Activated CD8-positive, alpha-beta T cell treated with anti-CD3 and anti-CD28 coated beads for 36 hours (primary cell): ENCODE results near the gene IST1. TPM values are rescaled to one million over a fixed set of nuclear protein-coding genes. Genes with fewer than 3 reads are reported as not detected.

ENCODE experiments used
- ATAC-seq: fragments of 200-7000 bp; cut with Tn5 transposase; one replicate; pipeline ENCODE4 v1.10.0; 2021; ENCODE audit warnings: mild to moderate bottlenecking, moderate library complexity
- CTCF ChIA-PET: fragments of 350-600 bp; sonication (Branson Sonifier 250); formaldehyde crosslinking; loops from one replicate; lab custom pipeline; 2021; ENCODE audit warnings: antibody characterized with exemption; lab: Charles Lee
- POLR2A ChIA-PET: fragments of 350-600 bp; sonication (Branson Sonifier 250); formaldehyde crosslinking; loops from one replicate; lab custom pipeline; 2021; ENCODE audit warnings: antibody characterized with exemption; lab: Charles Lee
- DNase-seq: peaks from one replicate; pipeline ENCODE4 v3.0.0-alpha.2; 2020
- H3K27ac Mint-ChIP-seq: one replicate; pipeline ENCODE4 v1.8.0; 2021; ENCODE audit warnings: mild to moderate bottlenecking, mixed read lengths
- H3K27me3 Mint-ChIP-seq: one replicate; pipeline ENCODE4 v1.8.0; 2021; ENCODE audit warnings: mixed read lengths
- H3K36me3 Mint-ChIP-seq: one replicate; pipeline ENCODE4 v1.8.0; 2021; ENCODE audit warnings: low read depth, mixed read lengths
- H3K4me1 Mint-ChIP-seq: one replicate; pipeline ENCODE4 v1.8.0; 2021; ENCODE audit warnings: low read depth, mixed read lengths
- H3K4me3 Mint-ChIP-seq: one replicate; pipeline ENCODE4 v1.8.0; 2021; ENCODE audit warnings: mild to moderate bottlenecking, moderate library complexity, mixed read lengths
- H3K9me3 Mint-ChIP-seq: one replicate; pipeline ENCODE4 v1.8.0; 2021; ENCODE audit warnings: mixed read lengths
- intact Hi-C: fragments of 100-400 bp; cut with micrococcal nuclease; formaldehyde crosslinking; loops from one replicate; pipeline ENCODE4 v1.10.0; 2022
- total RNA-seq, 2 experiments: library from RNA; stranded (reverse); gene quantifications; one replicate each; pipeline ENCODE4 v1.2.3, GENCODE V29; 2021
- TF ChIP-seq, protein P1 (sequence below): fragments of 200-600 bp; IDR thresholded peaks from one replicate; pipeline ENCODE4 v1.8.0; 2022; ENCODE audit warnings: antibody characterized with exemption, mild to moderate bottlenecking

IST1 gene
- total RNA-seq, 2 experiments from 2014 or later: 157 to 175 TPM

DNA sequence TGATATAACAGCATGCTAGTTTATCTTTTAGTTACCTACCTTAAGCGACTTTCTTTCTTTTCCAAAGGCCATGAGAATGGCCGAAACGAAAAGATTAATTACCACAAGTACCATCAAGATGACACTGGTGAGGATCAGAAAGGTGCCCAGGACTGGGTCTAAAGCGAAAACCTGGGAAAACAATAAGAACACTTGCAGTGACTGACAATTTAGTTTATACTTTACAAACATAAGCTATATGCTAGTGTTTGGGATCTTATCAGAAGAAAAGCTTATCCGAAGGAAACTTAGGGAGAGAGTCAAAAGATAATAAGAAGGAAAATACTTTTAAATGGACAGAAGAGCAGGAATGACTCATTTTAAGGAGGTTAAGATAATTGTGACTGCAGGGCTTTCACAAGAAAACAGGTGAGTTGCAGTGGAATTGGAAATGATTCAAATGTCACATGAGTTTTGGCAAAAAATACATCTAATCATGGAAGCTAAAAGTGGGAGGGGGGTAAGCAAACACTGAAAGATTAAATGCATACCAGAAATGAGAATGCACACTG is 34.8 kb downstream of the IST1 start:
- intact Hi-C loops: no loop called here
- Mint-ChIP-seq H3K4me3 (no peak overlapping the region), H3K9me3 (no peaks in the 10 kb centered on the region), H3K27ac (peak overlapping the region; percentile 16), H3K36me3 (peaks cover 32% of the 10 kb centered on the region), H3K27me3 (no peaks in the 10 kb centered on the region), H3K4me1 (peaks cover 14% of the 10 kb centered on the region)
- TF ChIP-seq, protein P1, sequence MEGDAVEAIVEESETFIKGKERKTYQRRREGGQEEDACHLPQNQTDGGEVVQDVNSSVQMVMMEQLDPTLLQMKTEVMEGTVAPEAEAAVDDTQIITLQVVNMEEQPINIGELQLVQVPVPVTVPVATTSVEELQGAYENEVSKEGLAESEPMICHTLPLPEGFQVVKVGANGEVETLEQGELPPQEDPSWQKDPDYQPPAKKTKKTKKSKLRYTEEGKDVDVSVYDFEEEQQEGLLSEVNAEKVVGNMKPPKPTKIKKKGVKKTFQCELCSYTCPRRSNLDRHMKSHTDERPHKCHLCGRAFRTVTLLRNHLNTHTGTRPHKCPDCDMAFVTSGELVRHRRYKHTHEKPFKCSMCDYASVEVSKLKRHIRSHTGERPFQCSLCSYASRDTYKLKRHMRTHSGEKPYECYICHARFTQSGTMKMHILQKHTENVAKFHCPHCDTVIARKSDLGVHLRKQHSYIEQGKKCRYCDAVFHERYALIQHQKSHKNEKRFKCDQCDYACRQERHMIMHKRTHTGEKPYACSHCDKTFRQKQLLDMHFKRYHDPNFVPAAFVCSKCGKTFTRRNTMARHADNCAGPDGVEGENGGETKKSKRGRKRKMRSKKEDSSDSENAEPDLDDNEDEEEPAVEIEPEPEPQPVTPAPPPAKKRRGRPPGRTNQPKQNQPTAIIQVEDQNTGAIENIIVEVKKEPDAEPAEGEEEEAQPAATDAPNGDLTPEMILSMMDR: no peak
- no peak for ATAC-seq
- no peak for DNase-seq
- CTCF ChIA-PET: interaction anchor here (1.0 to 1.7 kb wide), 6 partner anchors 10 to 32 kb away, joined by 3 to 9 read pairs (median 4); no protein-coding TSS in a partner anchor
- POLR2A ChIA-PET: interaction anchor here (1.2 to 1.5 kb wide), 2 partner anchors 9 to 33 kb away, joined by 4 to 6 read pairs; no protein-coding TSS in a partner anchor

DNA sequence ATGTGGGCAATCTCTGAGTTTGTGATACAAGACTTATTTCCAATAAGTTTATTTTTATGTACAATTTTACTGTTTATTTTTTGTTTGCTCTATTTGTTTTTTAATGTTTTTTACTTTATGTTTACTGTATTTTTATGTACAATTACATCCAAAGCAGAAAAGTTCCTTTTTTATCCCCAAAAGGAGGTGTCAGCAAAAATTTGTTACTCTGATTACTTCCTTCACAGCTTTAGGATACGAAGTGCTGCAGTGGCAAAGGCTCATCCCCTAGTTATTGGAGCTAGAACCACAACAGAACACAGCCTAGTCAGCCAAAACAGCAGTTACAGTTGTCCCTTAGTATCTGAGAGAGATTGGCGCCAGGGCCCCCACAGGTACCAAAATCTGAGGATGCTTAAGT is 35.7 kb downstream of the IST1 start:
- H3K27ac Mint-ChIP-seq: no peak overlapping the region
- ATAC-seq (no peak), DNase-seq (no peak)
- H3K36me3 Mint-ChIP-seq: peaks cover 29% of the 10 kb centered on the region
- ChIA-PET CTCF (no interaction called here), POLR2A (no interaction called here)
- intact Hi-C loops: no loop called here
- H3K27me3 Mint-ChIP-seq: no peaks in the 10 kb centered on the region
- TF ChIP-seq, protein P1: no peak
- H3K4me3 Mint-ChIP-seq: no peak overlapping the region
- H3K9me3 Mint-ChIP-seq: no peaks in the 10 kb centered on the region
- peaks cover 14% of the 10 kb centered on the region for H3K4me1 Mint-ChIP-seq

DNA sequence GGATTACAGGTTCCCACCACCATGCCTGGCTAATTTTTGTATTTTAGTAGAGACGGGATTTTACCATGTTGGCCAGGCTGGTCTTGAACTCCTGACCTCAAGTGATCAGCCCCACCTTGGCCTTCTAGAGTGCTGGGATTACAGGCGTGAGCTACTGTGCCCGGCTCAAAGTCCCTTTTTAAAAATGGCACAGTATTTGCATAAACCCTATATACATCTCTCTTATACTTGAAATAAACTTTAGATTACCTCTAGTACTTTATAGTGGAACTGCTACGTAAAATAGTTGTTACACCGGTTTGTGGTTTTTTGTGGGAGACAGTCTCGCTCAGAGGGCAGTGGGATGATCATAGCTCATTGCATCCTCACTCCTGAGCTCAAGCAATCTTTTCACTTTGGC is 36.3 kb downstream of the IST1 start:
- CTCF ChIA-PET: no interaction called here
- Mint-ChIP-seq H3K27ac (no peak overlapping the region), H3K27me3 (no peaks in the 10 kb centered on the region), H3K4me3 (no peak overlapping the region), H3K9me3 (no peaks in the 10 kb centered on the region), H3K36me3 (peaks cover 26% of the 10 kb centered on the region), H3K4me1 (peaks cover 13% of the 10 kb centered on the region)
- intact Hi-C loops: no loop called here
- ATAC-seq: no peak
- POLR2A ChIA-PET: no interaction called here
- DNase-seq: no peak
- TF ChIP-seq, protein P1: no peak

DNA sequence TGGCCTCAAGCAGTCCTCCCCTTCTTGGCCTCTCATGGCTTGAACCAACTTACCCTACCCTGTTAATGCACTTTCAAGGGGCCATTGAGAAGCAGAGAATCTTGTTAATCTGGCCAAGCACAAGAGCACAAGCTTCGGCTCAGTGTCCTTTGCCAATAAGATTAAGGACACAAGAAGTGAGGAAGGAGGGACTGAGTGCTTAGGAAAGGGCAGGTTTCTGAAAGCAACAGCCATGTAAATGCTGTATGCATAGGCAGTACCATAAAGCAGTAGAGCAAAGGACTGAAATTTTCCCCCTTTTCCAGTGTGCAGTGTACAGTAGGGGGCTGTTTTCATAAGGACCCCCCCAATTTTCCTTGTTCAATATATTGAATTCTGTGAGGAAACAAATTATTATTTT is 37.7 kb downstream of the IST1 start:
- no peaks in the 10 kb centered on the region for H3K9me3 Mint-ChIP-seq
- ATAC-seq (no peak), DNase-seq (no peak)
- H3K27me3 Mint-ChIP-seq: no peaks in the 10 kb centered on the region
- POLR2A ChIA-PET: no interaction called here
- H3K4me1 Mint-ChIP-seq: peaks cover 8% of the 10 kb centered on the region
- peak overlapping the region; percentile 49 for H3K27ac Mint-ChIP-seq
- TF ChIP-seq, protein P1: no peak
- CTCF ChIA-PET: interaction anchor here (3.4 kb wide), 1 partner anchor 28 kb away, joined by 10 read pairs; no protein-coding TSS in a partner anchor
- no peak overlapping the region for H3K4me3 Mint-ChIP-seq
- intact Hi-C loops: no loop called here
- H3K36me3 Mint-ChIP-seq: peaks cover 14% of the 10 kb centered on the region

DNA sequence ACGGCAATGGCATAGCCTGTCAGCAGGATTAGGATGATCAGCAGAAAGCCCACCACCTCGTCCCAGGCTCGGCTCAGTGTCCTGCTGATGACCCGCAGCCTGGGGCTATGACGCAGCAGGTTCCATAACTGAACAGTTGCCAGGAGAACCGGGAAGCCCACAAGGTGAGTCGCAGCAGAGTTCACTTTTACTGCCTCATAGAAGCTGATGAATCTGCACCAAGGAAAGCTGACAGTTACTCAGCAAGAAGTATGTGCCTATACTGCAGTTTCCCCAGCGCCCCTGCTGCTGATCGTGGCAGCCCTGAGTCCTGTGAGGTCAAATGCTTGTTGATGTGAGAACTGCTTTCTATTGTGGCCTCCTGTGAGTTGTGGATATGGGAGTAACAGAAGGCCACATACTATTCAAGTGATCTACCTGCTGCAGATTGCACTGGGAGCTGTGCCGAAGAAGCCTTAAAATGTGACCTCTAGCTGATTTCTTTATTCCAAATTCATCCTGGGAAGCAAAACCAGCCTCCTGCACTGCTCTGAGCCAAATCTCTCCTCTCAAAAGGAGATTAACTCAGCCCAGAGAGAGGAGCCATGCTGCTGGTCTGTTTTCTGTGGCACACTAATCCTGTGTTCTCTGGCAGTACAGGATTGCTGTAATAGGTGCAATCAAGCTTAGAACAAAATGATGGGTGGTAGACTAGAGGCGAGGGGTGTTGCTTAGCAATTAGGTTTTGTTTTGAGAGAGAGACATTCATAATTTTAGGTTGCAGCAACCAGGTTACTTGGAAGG is 38.8 kb downstream of the IST1 start:
- ChIA-PET POLR2A (interaction anchor here (1.2 to 1.3 kb wide), 2 partner anchors 10 to 16 kb away, joined by 3 read pairs; no protein-coding TSS in a partner anchor), CTCF (interaction anchor here (1.0 to 3.4 kb wide), 2 partner anchors 27 to 52 kb away, joined by 3 to 10 read pairs; no protein-coding TSS in a partner anchor)
- Mint-ChIP-seq H3K4me1 (peaks cover 5% of the 10 kb centered on the region), H3K9me3 (no peaks in the 10 kb centered on the region), H3K27me3 (no peaks in the 10 kb centered on the region), H3K27ac (peak overlapping the region; percentile 48), H3K4me3 (no peak overlapping the region), H3K36me3 (peaks cover 7% of the 10 kb centered on the region)
- intact Hi-C loops: no loop called here
- DNase-seq (no peak), ATAC-seq (no peak)
- TF ChIP-seq, protein P1: no peak
